ENCODE data around the gene NFE2L3.
"Not testable (repeated sequence)": the region's sequence is repeated elsewhere in the genome, so short reads cannot be mapped to it uniquely, and the experiment has no call there.

The NFE2L3 gene, protein sequence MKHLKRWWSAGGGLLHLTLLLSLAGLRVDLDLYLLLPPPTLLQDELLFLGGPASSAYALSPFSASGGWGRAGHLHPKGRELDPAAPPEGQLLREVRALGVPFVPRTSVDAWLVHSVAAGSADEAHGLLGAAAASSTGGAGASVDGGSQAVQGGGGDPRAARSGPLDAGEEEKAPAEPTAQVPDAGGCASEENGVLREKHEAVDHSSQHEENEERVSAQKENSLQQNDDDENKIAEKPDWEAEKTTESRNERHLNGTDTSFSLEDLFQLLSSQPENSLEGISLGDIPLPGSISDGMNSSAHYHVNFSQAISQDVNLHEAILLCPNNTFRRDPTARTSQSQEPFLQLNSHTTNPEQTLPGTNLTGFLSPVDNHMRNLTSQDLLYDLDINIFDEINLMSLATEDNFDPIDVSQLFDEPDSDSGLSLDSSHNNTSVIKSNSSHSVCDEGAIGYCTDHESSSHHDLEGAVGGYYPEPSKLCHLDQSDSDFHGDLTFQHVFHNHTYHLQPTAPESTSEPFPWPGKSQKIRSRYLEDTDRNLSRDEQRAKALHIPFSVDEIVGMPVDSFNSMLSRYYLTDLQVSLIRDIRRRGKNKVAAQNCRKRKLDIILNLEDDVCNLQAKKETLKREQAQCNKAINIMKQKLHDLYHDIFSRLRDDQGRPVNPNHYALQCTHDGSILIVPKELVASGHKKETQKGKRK

DNA sequence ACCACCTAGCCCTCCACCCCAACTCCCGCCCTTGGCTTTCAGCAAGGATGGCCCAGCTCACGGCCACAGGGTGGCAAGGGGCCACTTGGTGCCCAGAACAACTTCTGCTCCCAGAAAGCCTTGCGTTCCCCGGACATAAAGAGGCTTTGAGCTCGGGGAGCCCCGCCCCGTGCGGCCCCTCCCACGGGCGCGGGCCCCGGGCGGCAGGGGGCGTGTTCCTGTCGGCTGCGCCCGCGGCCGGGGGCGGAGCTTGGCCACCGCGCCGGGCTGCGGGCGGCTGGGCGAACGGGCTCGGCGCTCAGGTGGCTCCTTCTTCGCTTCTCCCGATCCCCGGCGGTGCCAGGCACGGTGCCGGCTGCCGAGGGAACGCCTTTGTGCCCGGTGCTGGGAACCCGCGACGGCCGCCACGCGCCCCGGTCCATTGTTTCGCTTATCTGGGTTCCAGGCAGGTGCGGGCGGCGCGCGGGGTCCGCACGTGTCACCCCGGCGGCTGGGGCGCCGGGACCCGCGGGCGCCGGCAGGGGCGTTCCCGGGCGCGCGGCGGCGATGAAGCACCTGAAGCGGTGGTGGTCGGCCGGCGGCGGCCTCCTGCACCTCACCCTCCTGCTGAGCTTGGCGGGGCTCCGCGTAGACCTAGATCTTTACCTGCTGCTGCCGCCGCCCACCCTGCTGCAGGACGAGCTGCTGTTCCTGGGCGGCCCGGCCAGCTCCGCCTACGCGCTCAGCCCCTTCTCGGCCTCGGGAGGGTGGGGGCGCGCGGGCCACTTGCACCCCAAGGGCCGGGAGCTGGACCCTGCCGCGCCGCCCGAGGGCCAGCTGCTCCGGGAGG lies at the start of gene NFE2L3:
Gene NFE2L3 (plus strand): TSS at position 246 of the 829 bp plus-strand sequence. CDS start 301 bp downstream, at position 547.
- DNase-seq: peak; percentile 37

DNA sequence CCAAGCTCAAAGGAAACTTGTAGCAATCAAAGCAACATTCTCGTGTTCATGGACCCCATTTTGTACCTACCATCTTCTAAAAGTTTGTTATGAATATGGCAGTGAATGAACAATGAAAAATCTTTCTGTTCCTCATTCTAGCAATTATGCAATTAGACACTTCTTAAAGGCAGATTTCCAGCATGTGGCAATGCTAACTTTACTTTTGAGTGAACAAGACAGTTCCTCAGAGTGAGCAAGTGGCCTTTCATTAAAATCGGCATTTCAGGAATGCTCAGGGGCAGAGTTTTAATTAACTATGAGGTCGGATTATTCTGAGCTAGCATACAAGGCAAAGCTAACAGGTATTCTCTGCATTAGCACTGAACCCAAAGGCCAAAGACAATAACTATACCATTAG lies 48.4 kb upstream of the NFE2L3 start:
- no peak for DNase-seq

DNA sequence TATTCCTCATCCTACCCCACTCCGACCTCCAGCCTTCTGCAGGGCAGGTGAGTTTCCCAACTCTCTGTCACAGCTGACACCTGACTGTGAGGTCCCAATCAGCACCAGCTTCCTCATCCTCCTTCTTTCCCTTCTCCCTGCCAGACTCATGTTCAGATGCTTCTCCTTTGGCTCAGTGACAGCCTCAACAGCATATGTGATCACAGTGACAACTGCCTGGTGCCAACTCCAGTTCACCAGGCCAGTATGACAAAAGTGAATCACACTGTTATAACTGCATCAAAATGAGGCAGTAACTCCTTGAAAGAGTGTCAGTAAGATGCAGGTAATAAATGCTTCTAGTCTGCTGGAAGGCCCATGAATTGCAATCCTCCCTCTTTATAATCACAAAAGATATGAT lies 46.8 kb upstream of the NFE2L3 start:
- no peak for DNase-seq

DNA sequence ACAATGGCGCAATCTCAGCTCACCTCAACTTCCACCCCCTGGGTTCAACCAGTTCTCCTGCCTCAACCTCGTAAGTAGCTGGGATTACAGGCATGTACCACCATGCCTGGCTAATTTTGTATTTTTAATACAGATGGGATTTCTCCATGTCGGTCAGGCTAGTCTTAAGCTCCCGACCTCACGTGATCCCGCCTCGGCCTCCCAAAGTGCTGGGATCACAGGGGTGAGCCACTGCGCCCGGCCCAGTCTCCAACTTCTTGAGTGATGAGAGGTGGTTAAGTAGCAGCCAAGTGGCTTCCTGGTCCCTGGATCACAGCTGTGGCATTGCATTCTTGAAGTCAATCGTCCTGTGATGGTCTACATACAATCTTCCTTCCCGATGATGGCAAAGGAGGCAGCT lies 46.1 kb upstream of the NFE2L3 start:
- no peak for DNase-seq

DNA sequence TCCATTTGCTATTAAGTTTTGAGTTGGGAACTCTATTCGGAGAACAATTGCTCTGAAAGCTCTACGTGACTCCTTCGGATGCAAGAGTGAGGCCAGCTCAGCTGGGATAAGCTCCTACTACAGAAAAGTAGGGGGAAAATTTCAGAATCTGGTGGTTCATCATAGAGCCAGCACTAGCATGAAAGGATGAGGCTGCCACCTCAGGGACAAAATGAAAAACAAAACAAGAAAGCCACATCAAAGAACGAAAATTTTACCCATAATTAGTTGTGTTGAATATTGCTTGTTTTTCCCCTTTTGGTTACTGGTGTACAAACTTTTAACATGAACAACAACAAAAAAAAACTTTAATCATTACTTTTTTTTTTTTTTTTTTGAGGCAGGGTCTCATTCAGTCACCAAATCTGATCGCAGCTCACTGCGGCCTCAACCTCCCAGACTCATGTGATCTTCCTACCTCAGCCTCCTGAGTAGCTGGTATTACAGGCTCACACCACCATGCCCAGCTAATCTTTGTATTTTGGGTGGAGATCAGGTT lies 39.7 kb upstream of the NFE2L3 start:
- DNase-seq: no peak

DNA sequence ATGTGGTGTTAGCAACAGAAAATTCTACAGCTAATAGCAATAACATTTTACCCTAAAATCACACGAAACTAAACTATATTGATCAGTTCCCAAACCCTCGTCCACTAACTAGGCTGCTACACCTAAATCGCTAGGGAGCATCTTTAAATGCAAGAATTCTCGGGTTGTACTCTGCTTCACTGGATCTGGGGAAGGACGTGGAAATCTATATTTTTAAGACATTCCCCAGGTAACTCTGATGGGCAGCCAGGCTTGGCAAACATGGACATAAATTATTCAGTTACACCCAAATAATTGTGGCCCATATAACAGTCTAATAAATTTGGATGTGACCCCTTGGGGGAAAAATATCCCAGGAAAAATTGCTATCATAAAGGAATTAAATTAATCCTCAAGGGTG lies 36.3 kb upstream of the NFE2L3 start:
- DNase-seq: no peak

DNA sequence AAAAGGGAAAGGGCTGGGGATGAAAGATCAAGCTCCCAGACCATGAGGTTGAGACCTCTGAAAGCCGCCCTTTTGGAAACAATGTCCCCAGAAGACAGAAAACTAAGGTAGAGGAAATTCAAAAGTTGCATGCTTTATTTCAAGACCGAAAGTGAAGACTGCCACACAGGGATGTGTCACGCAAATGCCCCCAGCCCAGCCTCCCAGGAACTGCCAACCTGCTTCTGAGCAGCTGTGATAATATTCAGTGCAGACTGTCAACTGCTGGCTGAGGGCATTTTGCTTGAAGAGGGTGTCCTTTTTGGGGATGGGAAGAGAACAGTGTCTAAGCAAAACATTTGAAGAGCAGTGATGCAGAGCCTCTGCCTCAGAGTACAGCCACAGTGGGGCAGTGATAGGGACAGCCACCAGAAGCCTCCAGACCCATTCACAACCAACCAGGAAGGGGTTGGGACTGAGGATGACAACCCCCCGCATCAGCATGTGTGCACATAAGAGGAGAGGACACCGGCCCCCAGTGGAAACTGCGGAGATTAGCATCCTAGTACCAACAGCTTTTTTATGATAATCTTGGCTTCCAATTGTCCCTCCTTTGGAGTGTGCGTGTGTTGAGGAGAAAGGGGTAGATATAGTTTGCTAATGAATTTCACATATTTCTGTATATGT lies 34.7 kb upstream of the NFE2L3 start:
- no peak for DNase-seq

DNA sequence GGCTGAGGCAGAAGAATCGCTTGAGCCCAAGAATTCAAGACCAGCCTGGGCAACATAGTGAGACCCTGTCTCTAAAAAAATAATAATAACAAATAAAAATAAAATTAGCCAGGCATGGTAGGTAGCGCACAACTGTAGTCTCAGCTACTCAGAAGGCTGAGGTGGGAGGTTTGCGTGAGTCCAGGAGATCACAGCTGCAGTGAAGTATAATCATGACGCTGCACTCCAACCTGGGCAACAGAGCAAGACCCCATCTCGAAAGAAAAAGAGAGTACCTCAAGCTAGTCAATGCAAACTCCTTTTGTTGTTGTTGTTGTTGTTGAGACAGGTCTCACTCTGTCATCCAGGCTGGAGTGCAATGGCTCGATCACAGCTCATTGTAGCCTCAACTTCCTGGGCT lies 34.0 kb upstream of the NFE2L3 start:
- DNase-seq: no peak

DNA sequence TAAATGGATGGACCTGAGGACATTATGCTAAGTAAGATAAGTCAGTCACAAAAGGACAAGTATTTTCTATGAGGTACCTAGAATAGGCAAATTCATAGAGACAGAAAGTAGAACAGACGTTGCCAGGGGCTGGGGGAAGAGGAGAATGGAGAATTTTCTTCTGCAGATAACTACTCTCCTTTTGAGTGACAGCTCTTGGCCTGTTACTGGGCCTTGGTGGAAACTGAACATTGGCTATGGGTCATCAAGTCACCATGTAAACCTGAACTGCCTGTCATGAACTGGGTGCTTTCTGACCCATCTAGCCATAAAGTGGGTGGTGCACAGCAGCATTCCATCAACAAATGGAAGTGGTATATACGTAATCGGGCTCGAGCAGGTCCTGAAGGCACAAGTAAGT lies 29.3 kb upstream of the NFE2L3 start:
- DNase-seq: no peak

DNA sequence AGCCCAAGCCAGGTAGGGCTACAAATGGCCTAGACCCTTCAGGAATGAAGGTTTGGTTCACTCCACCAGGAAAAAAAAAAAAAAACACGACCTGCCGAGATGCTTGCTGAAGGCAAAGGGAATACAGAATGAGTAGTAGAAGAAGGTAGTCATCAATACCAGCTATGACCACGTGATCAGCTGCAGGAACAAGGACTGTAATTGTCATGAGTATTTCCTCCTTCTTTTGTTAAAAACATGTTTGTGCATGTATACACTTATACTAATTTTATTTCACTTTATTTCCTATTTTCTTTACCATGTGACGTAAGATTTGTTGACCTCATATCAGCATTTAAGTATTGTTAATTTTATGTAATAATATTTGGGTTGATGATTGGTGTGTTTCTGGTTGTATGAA lies 27.2 kb upstream of the NFE2L3 start:
- DNase-seq: not testable (repeated sequence)

DNA sequence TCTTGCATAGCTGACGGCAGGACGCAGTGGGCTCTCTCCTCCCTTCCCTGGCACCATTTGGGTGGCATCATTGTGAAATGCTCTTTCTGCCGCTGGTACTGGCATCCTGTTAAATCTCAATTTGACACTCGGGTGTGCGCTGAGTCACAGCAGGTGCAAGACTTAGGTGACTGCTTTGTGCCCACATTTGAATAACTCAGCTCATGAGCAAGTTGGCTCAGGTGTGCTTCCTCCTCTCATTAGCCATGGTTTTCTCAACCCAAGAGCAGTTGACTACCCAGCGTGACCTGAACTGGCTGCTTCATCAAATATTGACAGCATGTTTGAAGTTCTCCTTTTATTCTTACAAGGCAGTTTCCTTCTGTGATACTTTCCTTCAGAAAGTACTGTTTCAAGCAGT lies 24.6 kb upstream of the NFE2L3 start:
- no peak for DNase-seq

DNA sequence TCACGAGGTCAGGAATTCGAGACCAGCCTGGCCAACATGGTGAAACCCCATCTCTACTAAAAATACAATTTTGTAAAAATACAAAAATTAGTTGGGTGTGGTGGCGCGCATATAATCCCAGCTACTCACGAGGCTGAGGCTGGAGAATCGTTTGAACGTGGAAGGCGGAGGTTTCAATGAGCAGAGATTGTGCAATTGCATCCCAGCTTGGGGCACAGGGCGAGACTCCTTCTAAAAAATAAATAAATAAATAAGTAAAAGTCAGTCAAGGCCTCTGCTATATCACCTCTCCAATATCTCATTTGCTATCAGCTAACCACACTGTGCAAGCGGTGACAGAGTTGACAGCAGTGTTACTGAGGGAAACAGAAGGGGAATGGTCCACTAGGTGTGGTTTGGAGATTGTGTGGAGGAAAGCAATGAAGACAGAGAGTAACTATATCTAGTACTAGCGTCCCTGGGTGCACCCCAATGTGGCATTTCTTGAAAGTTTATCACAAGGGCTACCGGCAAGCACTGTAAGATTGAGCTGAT lies 20.9 kb upstream of the NFE2L3 start:
- no peak for DNase-seq

DNA sequence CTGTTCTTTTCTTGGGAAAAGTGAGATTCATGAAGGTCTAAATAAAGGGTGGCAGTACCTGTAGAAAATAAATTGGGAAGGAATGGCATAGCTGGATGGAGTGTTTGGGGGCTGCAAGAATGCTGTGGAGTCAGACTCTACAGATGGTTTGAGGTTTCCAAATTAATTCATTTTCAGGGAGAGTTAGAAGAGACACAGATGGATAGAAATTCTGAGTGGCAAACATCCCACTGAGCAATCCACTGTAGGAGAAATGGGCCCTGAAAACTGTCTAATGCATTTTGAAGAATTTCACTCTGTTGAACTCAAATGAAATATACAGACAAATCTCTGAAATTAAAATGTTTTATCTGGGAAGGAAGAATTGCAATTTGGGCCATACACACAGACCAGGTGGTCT lies 16.9 kb upstream of the NFE2L3 start:
- DNase-seq: no peak

DNA sequence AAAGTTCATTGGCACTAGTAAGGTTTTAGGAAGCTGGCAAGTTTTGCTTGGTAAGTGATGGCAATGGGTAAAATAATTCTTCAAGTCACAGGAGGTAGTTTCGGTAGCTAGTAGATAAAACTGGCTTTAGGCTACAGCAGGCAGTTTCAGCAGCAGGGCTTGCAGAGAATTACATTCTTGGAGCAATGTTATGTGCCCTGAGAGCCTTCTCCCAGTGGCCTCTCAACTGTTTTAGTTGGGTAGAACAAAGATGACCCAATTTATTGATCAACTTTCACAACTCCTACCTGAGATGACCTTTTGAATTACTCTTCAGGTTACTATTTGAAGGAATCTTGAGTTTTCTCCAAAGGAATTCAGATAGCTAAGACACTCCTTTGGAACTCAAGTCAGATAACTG lies 16.4 kb upstream of the NFE2L3 start:
- no peak for DNase-seq

DNA sequence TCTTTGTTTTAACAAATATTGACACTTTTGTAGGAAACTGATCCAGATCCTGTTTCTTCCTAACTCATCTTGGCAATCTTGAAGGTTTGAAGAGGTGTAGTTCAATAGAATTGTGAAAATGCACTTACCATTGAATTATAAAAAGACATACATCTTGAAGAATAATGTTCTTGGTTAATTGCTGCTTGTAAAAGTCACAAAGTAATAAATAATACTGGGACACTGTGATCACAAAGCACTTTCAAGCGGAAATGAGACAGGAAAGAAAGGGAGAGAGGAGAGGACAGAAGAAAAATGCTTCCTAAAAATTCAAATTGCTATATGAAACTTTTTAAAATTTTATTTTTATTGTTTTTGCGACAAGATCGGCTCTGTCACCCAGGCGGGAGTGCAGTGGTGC lies 15.2 kb upstream of the NFE2L3 start:
- no peak for DNase-seq

DNA sequence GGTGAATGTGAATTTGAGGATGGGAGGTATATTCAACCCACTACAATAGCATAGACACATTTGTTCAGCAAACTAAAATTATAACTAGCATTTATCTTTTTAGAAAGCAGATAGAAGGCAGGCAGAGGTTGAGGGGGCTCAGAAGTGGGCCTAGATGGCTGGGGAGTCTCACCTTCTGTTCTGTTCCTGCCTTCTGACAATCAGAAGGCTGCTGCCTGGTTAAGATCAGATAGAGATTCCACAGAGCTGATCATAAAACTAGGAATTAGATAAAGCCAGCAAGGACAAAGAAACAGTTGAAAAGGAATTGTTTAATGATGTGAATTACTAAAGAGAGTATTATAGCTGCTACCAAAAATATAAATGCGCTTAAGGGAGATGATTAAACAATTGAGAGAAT lies 11.6 kb upstream of the NFE2L3 start:
- DNase-seq: no peak

DNA sequence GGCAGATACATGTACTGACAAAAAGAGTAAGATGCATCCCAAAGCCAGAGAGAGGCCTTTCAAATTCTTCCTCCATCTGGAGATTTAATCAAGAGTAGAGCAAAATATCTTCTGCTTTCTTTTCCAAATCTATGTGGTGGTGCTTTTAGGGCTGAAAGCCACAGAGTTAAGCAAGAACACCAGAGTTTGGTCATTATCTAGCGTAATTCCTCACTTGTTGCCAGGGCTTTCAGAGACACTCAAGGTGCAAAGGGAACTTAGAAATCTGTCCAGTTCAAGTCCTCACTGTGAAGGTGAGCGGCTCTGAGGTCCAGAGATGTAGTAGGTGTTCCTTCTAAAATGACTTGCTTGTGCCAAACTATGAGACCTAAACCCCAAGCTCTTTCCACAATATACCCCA lies 10.9 kb upstream of the NFE2L3 start:
- no peak for DNase-seq

DNA sequence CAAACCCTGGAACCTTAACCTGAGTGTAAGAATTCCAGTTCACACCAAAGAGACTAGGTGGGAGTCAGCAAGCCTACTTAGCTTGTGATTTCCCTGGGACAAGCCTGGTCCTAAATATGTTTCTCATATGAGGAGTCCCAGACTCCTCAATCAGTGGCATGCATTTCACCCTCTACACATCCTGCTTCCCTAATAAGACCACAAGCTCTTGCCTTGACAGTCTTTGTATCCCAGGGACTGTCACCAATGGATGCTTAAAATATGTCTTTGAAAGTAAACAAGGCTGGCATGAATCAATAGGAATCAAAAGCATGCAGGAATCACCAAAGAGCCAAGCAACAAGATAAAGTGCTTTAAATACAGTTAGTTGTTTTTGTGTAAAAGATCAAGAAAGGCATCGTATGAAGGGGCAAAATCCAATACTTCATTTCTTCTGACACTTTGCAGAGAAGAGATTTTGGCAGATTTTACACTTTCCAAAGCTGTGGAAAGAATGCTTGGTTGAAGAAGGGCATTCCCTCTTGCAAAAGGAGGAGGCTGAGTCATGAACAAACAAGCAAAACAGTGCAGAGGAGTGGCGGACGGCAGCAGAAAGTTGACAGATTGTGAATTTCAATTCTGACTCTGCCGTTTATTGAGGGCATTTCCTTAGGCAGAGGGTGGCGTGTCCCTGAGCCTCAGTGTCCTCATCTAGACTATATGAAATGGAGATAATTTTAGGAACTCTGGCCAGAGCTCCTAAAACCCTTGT lies 8.5 kb upstream of the NFE2L3 start:
- no peak for DNase-seq

DNA sequence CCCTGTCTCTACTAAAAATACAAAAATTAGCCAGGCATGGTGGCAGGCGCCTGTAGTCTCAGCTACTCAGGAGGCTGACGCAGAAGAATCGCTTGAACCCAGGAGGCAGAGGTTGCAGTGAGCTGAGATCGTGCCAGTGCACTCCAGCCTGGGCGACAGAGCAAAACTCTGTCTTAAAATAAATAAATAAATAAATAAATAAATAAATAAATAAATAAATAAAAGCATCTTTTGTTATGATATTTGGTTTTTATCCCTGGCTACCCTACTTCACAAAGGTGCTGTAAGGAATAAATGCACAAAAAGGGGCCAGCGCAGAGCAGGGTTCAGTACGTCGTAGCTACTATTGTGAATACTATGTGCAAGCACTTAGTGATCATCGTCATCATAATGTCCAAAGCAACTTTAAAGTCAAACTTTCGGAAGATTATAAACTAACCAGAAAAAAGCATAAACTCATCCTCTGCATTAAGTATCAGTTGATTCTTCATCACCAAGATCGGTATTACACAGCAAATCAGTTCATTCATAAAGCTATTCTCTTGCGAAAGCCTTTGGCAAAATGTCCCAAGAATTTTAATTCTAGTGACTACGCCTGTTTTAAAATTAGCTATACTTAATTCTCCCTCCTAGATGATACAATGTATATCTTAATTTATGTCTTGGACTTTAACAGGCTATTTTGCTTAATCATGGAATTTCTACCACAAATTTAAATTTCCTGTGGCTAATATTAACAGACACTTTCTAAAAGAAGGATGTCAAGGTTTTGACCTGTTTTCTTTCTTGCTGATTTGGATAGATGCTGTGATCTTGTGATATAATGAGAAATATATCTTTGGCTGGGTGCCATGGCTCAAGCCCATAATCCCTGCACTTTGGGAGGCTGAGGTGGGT lies 7.6 kb upstream of the NFE2L3 start:
- DNase-seq: no peak

DNA sequence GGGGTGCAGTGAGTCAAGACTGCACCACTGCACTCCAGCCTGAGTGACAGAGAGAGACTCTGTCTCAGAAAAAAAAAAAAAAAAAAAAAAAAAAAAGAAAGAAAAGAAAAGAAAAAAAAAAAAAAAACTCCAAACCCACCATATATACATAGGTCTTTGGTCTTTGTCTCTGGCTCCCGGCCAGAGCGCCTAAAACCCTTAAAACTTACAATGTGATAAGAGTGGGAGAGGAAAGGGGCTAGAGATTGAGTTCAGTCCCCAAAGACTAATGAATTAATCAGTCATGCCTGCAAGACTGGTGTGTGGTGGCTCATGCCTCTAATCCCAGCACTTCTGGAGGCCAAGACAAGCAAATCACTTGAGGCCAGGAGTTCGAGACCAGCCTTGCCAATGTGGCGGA lies 6.8 kb upstream of the NFE2L3 start:
- no peak for DNase-seq

DNA sequence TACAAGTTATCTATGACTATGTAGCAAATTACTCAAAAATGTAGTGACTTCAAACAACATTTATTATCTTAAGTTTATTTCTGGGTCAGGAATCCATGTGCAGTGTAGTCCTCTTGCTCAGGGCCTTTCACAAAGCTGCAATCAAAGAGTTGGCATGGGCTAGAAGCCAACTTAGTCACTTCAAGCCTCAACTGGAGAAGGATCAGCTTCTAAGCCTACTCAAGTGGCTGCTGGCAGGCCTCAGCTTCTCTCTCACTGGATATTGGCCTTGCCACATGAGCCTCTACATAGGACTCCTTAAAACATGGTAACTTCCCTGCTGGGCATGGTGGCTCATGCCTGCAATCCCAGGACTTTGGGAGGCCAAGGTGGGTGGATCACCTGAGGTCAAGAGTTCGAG lies 5.0 kb upstream of the NFE2L3 start:
- DNase-seq: no peak
